ENCODE results near the gene FSD2.

- no peak for TF ChIP-seq CTCF (IDR thresholded peaks at IDR 0.05; ENCODE audit: low read depth, low read length, poor library complexity, severe bottlenecking)
- TF ChIP-seq EZH2phosphoT487 (IDR thresholded peaks at IDR 0.05; ENCODE audit: borderline replicate concordance, low read length): no peak
These were observed 42.3 kb downstream of the FSD2 start for GRCh38 chr15:82763361-82764116.

All from DOHH2 (cell line).